GM19372 (cell line): ENCODE data around the gene CD300H.
A peak's percentile ranks its signal among the peaks of the same experiment; 100 is the strongest.
"Not testable (repeated sequence)": the region's sequence is repeated elsewhere in the genome, so short reads cannot be mapped to it uniquely, and the experiment has no call there.

Experiments
- ATAC-seq: cut with Tn5 transposase; IDR thresholded peaks from one replicate; pipeline ENCODE4 v1.9.1; 2021; ENCODE audit warnings: mild to moderate bottlenecking, low read depth, moderate library complexity; ENCODE audit not compliant: unreplicated experiment

CD300H gene

GRCh38 chr17:74529243-74529642, 38.1 kb downstream of the CD300H start:
- no peak for ATAC-seq

GRCh38 chr17:74528491-74529199, 38.7 kb downstream of the CD300H start:
- peak; percentile 58 for ATAC-seq

DNA sequence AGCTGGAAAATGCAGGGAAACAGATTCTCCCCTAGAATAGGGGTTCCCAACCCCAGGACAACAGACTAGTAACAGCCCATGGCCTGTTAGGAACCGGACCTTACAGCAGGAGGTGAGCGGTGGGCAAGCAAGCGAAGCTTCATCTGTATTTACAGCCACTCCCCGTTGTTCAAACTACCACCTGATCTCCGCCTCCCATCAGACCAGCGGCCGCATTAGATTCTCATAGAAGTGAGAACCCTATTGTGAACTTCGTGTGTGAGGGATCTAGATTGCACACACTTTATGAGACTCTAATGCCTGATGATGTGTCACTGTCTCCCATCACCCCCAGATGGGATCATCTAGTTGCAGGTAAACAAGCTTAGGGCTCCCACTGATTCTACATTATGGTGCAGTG, 39.6 kb downstream of the CD300H start:
- no peak for ATAC-seq

DNA sequence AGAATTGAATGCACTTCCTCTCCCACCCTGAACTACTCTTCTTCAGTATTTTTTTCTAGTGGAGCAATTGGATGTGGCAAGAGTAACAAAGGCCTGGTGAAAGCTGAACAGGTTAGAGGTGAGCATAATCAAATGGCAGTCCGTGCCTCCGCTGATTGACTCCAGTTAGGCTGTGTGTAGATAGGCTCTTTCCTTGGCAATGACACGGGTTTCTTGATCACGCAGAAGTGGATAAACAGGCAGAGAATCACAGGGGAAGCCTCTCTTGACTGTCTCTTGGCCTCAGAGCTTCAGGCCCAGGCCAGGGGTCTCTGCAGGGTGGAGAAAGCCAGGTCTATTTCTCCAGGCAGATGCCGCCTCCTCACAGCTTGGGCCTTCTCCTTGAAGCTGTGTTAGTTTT, 40.2 kb downstream of the CD300H start:
- no peak for ATAC-seq

GRCh38 chr17:74526681-74527080, 40.6 kb downstream of the CD300H start:
- no peak for ATAC-seq

DNA sequence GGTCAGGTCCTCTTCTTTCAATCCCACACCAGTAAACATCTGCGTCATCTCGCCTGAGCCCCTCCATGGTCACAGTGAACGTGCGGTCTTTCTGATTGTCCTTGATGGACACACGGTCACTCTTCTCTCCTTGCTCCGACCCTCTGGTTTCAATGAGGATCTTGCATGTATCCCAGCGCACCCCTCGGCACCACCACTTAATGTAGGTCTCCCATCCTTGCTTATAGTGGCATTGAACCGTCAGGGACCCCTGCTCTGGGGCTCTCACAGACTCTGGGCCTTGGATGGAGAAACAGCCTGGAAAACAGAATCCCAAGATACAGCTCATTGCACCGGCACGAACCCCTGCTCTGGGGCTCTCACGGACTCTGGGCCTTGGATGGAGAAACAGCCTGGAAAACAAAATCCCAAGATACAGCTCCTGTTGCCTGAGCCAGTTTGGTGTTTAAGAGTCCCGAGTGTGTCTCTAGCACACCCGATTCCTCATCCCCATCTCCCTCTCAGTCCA, 41.5 kb downstream of the CD300H start:
- ATAC-seq = no peak

DNA sequence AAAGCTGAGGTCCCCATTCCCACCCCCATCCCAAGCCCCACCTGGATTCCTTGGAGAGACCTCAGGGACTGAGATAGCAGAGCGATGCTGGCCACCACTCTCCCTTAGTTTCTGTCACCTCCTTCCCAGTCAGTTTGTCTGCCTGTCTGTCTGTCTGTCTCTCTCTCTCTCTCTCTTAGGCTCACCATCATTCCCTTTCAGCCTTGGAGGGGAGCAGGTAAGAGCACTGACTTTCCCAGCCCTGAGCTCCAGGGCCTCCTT, 41.9 kb downstream of the CD300H start:
- ATAC-seq = no peak

- ATAC-seq = no peak
These were observed 42.5 kb downstream of the CD300H start for GRCh38 chr17:74524653-74525464.

- no peak for ATAC-seq
These were observed 44.0 kb downstream of the CD300H start for GRCh38 chr17:74523308-74523707.

- no peak for ATAC-seq
These were observed 44.8 kb downstream of the CD300H start for GRCh38 chr17:74522381-74523105.

- ATAC-seq = no peak
These were observed 45.6 kb downstream of the CD300H start for GRCh38 chr17:74521701-74522201.

DNA sequence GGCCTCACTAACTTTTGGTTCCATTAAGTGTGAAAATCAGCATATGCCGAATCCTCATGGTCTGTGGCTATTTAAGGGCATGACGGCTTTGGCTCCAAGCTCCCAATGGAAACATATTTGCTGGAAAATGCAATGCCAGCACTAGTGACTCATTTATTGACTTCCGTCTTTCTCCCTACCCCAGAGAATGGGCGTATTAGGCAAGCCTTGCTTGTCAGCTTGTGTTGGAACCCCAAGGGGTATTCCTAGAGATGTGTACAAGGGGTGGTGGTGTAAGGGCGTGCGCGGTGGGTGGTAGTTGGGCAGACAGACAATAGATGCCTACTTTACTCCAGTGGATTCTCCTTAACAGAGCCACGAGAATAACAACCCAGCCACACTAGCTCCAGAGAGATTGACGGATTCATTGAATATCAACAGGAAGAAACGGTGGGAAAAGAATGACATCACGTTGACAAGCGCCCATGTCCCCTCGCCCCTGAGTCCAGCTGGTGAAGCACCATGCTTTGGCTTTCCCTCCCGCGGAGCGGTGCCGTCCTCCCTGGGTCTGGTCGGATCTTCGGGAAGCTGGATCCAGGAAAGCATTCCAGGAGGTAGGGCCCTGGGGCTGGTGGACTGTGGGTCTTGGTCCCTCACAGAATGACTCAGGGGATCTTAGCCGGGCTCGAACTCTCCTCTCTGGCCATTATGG, 46.4 kb downstream of the CD300H start:
- no peak for ATAC-seq

DNA sequence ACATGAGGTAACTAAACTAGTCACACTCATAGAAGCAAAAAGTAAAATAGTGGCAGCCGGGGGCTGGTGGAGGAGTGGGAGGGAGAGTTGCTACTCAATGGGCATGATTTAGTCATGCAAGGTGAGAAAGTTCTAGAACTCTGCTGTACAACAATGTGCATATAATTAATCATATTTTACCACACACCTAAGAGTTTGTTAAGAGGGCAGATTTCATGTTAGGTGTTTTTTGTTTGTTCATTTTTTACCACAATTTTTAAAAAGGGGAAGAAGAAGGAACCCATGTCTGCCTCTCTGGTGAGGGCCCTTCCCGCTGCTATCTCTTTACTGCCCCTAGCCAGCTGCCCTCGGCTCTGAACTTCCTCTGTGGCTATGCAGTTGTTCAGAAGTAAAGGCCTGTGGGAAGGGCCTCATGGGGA, 47.3 kb downstream of the CD300H start:
- no peak for ATAC-seq

- ATAC-seq = not testable (repeated sequence)
These were observed 48.8 kb downstream of the CD300H start for GRCh38 chr17:74518413-74518981.

GRCh38 chr17:74516561-74517328, 50.6 kb downstream of the CD300H start:
- no peak for ATAC-seq

- no peak for ATAC-seq
These were observed 51.4 kb downstream of the CD300H start for GRCh38 chr17:74515941-74516340.

DNA sequence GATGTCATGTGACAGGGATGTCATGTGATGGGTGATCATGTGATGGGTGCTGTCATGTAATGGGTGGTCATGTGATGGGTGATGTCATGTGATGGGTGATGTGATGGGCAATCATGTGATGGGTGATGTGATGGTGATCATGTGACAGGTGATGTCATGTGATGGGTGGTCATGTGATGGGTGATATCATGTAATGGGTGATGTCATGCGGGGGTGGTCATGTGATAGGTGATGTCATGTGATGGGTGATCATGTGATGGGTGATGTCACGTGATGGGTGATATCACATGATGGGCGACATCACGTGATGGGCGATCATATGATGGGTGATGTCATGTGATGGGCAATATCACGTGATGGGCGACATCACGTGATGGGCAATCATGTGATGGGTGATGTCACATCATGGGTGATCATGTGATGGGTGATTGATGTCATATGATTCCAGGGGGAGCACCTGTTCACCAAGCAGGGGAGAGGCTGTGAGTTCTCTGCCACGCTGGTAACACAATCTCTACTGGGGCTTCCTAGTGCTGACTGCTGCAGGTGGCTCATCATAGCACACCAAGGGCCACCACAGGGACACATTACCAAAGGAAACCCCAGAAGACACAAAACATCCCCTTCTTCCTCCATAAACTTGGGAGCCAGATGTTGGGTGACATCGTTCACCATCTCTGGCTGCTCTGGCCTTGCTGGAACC, 52.5 kb downstream of the CD300H start:
- no peak for ATAC-seq

- no peak for ATAC-seq
These were observed 53.2 kb downstream of the CD300H start for GRCh38 chr17:74513987-74514631.
